GM12874 (cell line): ENCODE data around the gene TSBP1.

Experiments used
- CTCF ChIP-seq: IDR thresholded peaks from 2 replicates; pipeline ENCODE4 v1.5.1; 2011; ENCODE audit warnings: low read depth, mild to moderate bottlenecking, control low read depth, low read length, moderate library complexity; ENCODE audit not compliant: insufficient read depth

Gene TSBP1

GRCh38 chr6:32406197-32406596 is 34.5 kb upstream of the TSBP1 start:
- no peak for TF ChIP-seq CTCF

- TF ChIP-seq CTCF: no peak
Observed at GRCh38 chr6:32405656-32406055, 34.0 kb upstream of the TSBP1 start.

- no peak for TF ChIP-seq CTCF
Observed at GRCh38 chr6:32402812-32403211, 31.1 kb upstream of the TSBP1 start.

GRCh38 chr6:32401284-32401963 is 29.7 kb upstream of the TSBP1 start:
- no peak for TF ChIP-seq CTCF

- TF ChIP-seq CTCF: no peak
Observed at GRCh38 chr6:32397252-32397920, 25.7 kb upstream of the TSBP1 start.

- no peak for TF ChIP-seq CTCF
Observed at GRCh38 chr6:32396028-32396427, 24.3 kb upstream of the TSBP1 start.

GRCh38 chr6:32393665-32394420 is 22.1 kb upstream of the TSBP1 start:
- TF ChIP-seq CTCF: no peak
